HepG2 (cell line): Measurements from ENCODE around the gene COL26A1. TPM values are rescaled to one million over a fixed set of nuclear protein-coding genes. Genes with fewer than 3 reads are reported as not detected.

ENCODE experiments used
- CREB3 ChIP-seq: sonication (generic); formaldehyde crosslinking; IDR thresholded peaks from 2 replicates; pipeline ENCODE4 v1.5.0; 2020; ENCODE audit warnings: missing genetic modification reagents
- FOXO1 ChIP-seq: sonication (generic); formaldehyde crosslinking; IDR thresholded peaks from 2 replicates; pipeline ENCODE4 v1.4.0; 2020; ENCODE audit warnings: missing genetic modification reagents
- MAX ChIP-seq: IDR thresholded peaks from 2 replicates; pipeline ENCODE4 v1.6.1; 2012; ENCODE audit warnings: inconsistent platforms
- NRL ChIP-seq: sonication (generic); formaldehyde crosslinking; IDR thresholded peaks from 2 replicates; pipeline ENCODE4 v1.5.0; 2020; ENCODE audit warnings: missing genetic modification reagents, mild to moderate bottlenecking, moderate library complexity, borderline replicate concordance
- SALL1 ChIP-seq: sonication (generic); formaldehyde crosslinking; IDR thresholded peaks from 2 replicates; pipeline ENCODE4 v1.8.0; 2022; ENCODE audit warnings: mild to moderate bottlenecking, missing genetic modification reagents
- ZNF501 ChIP-seq: sonication (generic); formaldehyde crosslinking; IDR thresholded peaks from 2 replicates; pipeline ENCODE4 v1.5.1; 2020; ENCODE audit warnings: mild to moderate bottlenecking, moderate library complexity, missing genetic modification reagents
- ZNF547 ChIP-seq: sonication (generic); formaldehyde crosslinking; IDR thresholded peaks from 2 replicates; pipeline ENCODE4 v1.5.1; 2020; ENCODE audit warnings: mild to moderate bottlenecking, missing genetic modification reagents
- ZNF569 ChIP-seq: sonication (generic); formaldehyde crosslinking; IDR thresholded peaks from 2 replicates; pipeline ENCODE4 v1.5.0; 2020; ENCODE audit warnings: mild to moderate bottlenecking, missing genetic modification reagents, moderate library complexity, borderline replicate concordance
- ZNF709 ChIP-seq: sonication (generic); formaldehyde crosslinking; IDR thresholded peaks from 2 replicates; pipeline ENCODE4 v1.5.0; 2020; ENCODE audit warnings: mild to moderate bottlenecking, missing genetic modification reagents
- ZNF777 ChIP-seq: sonication (generic); formaldehyde crosslinking; IDR thresholded peaks from 2 replicates; pipeline ENCODE4 v1.4.0; 2020; ENCODE audit warnings: missing genetic modification reagents
- polyA plus RNA-seq, 8 experiments: library from polyadenylated mRNA; depleted of rRNA in 3 of 8; stranded (reverse) in 7 of 8; unstranded in 1 of 8; fragments of >200 nt; fragmentation: Illumina TruSeq in 4 of 8; extraction: Trizol in 4 of 8; gene quantifications; 2 replicates each; pipeline versions ENCODE4 v1.2.1 to v1.2.3, GENCODE V29; 2011 to 2016; ENCODE audit warnings: low read depth in 4 of 8, missing spikeins in 1 of 8, mixed read lengths in 1 of 8; ENCODE audit not compliant: insufficient read depth in 1 of 8
- total RNA-seq, 5 experiments: library from RNA; depleted of rRNA; stranded (reverse); fragments of >200 nt; fragmentation: Illumina TruSeq; extraction: Trizol; gene quantifications; 2 replicates each; pipeline ENCODE4 v1.2.3, GENCODE V29; 2016; ENCODE audit warnings: low read depth in 1 of 5
- TF ChIP-seq, protein P1 (sequence below): sonication (generic); formaldehyde crosslinking; IDR thresholded peaks from 2 replicates; pipeline ENCODE4 v1.5.0; 2020; ENCODE audit warnings: mild to moderate bottlenecking, missing genetic modification reagents
- TF ChIP-seq, protein P2 (sequence below): sonication (generic); formaldehyde crosslinking; IDR thresholded peaks from 2 replicates; pipeline ENCODE4 v1.5.1; 2020; ENCODE audit warnings: mild to moderate bottlenecking, missing genetic modification reagents, moderate library complexity
- TF ChIP-seq, protein P3 (sequence below): sonication (generic); formaldehyde crosslinking; IDR thresholded peaks from 2 replicates; pipeline ENCODE4 v1.5.1; 2020; ENCODE audit warnings: missing genetic modification reagents, mild to moderate bottlenecking, borderline replicate concordance
- TF ChIP-seq, protein P4 (sequence below): IDR thresholded peaks from 2 replicates; pipeline ENCODE4 v1.6.1; 2016; ENCODE audit warnings: mild to moderate bottlenecking

The COL26A1 gene
- total and polyA plus RNA-seq, 2 of the 13 experiments (the other 11 are each of a cell fraction or from before 2014, with no cell fraction given) = 7.8 to 9.2 TPM

DNA sequence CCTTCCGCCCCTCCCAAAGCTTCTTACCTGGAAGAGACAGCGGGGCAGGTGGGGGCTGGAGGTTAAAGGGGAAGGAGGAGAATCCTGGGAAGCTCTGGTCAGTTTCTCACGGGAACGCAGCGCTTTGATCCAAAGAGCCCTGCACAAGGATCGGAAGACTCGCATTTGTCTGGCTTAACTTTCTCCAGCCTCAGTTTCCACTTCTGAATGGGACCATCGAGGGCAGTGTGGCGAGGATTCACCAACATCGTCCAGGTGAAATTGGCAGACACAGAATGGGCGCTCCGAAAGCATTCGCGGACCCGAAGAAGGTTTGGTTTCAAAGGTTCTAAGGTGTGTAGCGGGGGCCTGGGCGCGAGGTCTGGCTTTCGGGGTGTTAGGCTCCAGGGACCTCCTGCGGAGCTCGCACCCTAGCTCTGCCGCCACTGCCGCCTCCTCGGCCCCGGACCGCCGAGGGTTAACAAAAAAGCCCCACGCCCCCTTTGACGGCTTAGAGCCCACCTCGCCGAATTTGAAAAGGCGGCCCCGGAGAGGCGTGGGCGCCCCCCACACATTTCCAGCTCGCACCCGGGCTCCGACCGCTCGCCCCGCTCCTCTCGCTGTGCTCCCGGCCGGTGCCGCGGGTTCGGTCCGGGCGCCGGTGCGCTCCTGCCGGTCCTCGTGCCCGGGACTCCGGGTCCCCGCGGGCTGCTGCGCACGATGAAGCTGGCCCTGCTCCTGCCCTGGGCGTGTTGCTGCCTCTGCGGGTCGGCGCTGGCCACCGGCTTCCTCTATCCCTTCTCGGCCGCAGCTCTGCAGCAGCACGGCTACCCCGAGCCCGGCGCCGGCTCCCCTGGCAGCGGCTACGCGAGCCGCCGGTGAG lies at the start of gene COL26A1 (continued):
- TF ChIP-seq, protein P1, sequence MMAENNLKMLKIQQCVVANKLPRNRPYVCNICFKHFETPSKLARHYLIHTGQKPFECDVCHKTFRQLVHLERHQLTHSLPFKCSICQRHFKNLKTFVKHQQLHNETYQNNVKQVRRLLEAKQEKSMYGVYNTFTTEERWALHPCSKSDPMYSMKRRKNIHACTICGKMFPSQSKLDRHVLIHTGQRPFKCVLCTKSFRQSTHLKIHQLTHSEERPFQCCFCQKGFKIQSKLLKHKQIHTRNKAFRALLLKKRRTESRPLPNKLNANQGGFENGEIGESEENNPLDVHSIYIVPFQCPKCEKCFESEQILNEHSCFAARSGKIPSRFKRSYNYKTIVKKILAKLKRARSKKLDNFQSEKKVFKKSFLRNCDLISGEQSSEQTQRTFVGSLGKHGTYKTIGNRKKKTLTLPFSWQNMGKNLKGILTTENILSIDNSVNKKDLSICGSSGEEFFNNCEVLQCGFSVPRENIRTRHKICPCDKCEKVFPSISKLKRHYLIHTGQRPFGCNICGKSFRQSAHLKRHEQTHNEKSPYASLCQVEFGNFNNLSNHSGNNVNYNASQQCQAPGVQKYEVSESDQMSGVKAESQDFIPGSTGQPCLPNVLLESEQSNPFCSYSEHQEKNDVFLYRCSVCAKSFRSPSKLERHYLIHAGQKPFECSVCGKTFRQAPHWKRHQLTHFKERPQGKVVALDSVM = 0 out of 2 replicates have a peak, but pooled peaks have one; percentile 14
- TF ChIP-seq ZNF569 (no peak), ZNF547 (CRISPR knock-in tag) (no peak), ZNF777 (CRISPR knock-in tag) (no peak), SALL1 (CRISPR knock-in tag) (peak; percentile 28; the same call in 1 of the 2 replicates), ZNF501 (CRISPR knock-in tag) (0 out of 2 replicates have a peak, but pooled peaks have one; percentile 32), NRL (CRISPR knock-in tag) (0 out of 2 replicates have a peak, but pooled peaks have one; percentile 56), CREB3 (CRISPR knock-in tag) (no peak), FOXO1 (CRISPR knock-in tag) (peak; percentile 38; the same call in 1 of the 2 replicates), ZNF709 (no peak), MAX (peak; percentile 52)
- TF ChIP-seq, protein P2, sequence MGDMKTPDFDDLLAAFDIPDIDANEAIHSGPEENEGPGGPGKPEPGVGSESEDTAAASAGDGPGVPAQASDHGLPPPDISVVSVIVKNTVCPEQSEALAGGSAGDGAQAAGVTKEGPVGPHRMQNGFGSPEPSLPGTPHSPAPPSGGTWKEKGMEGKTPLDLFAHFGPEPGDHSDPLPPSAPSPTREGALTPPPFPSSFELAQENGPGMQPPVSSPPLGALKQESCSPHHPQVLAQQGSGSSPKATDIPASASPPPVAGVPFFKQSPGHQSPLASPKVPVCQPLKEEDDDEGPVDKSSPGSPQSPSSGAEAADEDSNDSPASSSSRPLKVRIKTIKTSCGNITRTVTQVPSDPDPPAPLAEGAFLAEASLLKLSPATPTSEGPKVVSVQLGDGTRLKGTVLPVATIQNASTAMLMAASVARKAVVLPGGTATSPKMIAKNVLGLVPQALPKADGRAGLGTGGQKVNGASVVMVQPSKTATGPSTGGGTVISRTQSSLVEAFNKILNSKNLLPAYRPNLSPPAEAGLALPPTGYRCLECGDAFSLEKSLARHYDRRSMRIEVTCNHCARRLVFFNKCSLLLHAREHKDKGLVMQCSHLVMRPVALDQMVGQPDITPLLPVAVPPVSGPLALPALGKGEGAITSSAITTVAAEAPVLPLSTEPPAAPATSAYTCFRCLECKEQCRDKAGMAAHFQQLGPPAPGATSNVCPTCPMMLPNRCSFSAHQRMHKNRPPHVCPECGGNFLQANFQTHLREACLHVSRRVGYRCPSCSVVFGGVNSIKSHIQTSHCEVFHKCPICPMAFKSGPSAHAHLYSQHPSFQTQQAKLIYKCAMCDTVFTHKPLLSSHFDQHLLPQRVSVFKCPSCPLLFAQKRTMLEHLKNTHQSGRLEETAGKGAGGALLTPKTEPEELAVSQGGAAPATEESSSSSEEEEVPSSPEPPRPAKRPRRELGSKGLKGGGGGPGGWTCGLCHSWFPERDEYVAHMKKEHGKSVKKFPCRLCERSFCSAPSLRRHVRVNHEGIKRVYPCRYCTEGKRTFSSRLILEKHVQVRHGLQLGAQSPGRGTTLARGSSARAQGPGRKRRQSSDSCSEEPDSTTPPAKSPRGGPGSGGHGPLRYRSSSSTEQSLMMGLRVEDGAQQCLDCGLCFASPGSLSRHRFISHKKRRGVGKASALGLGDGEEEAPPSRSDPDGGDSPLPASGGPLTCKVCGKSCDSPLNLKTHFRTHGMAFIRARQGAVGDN (CRISPR knock-in tag) = peak; percentile 60
- TF ChIP-seq, protein P3, sequence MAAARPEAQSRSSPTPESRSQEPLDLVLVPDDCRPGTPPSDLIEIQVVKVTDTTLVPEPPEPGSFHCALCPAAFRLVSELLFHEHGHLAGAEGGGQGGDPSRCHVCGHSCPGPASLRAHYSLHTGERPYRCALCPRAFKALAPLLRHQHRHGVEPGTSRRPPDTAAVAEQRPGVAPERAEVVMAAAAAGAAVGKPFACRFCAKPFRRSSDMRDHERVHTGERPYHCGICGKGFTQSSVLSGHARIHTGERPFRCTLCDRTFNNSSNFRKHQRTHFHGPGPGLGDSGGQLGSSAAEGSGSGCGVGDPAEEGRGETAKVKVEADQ (CRISPR knock-in tag) = no peak
- TF ChIP-seq, protein P4, sequence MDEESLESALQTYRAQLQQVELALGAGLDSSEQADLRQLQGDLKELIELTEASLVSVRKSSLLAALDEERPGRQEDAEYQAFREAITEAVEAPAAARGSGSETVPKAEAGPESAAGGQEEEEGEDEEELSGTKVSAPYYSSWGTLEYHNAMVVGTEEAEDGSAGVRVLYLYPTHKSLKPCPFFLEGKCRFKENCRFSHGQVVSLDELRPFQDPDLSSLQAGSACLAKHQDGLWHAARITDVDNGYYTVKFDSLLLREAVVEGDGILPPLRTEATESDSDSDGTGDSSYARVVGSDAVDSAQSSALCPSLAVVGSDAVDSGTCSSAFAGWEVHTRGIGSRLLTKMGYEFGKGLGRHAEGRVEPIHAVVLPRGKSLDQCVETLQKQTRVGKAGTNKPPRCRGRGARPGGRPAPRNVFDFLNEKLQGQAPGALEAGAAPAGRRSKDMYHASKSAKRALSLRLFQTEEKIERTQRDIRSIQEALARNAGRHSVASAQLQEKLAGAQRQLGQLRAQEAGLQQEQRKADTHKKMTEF = peak; percentile 25; the same call in 1 of the 2 replicates
